Lower lobe of right lung (tissue), 2 donors: ENCODE data around the gene FTMT. TPM values are rescaled to one million over a fixed set of nuclear protein-coding genes. Genes with fewer than 3 reads are reported as not detected.

ENCODE experiments used
- ATAC-seq, 2 donors: fragments of 200-7000 bp; cut with Tn5 transposase; one replicate each; pipeline ENCODE4 v1.9.1; 2020 to 2022; ENCODE audit warnings: mild to moderate bottlenecking in 2 of 2, moderate library complexity in 2 of 2
- DNase-seq: peaks from one replicate; pipeline ENCODE4 v3.0.0-alpha.2; 2020
- H3K27ac ChIP-seq: fragments of 200-600 bp; one replicate; pipeline ENCODE4 v1.8.0; 2022
- H3K27me3 ChIP-seq: fragments of 200-600 bp; one replicate; pipeline ENCODE4 v1.8.0; 2022; ENCODE audit warnings: low read depth
- H3K36me3 ChIP-seq: fragments of 200-600 bp; one replicate; pipeline ENCODE4 v1.8.0; 2022; ENCODE audit warnings: mild to moderate bottlenecking
- H3K4me1 ChIP-seq: fragments of 200-600 bp; one replicate; pipeline ENCODE4 v1.8.0; 2022
- H3K4me3 ChIP-seq: fragments of 200-600 bp; one replicate; pipeline ENCODE4 v1.8.0; 2022; ENCODE audit warnings: mild to moderate bottlenecking
- H3K9me3 ChIP-seq: fragments of 200-600 bp; one replicate; pipeline ENCODE4 v1.8.0; 2022
- CTCF ChIP-seq: fragments of 200-600 bp; IDR thresholded peaks from one replicate; pipeline ENCODE4 v1.8.0; 2022; ENCODE audit warnings: antibody characterized with exemption, mild to moderate bottlenecking
- intact Hi-C: fragments of 100-400 bp; cut with DNase I; formaldehyde crosslinking; loops from one replicate; pipeline ENCODE4 v1.11.0; 2022
- total RNA-seq: library from RNA; stranded (reverse); fragmentation: NEBNext Ultra II Directional; extraction: Animal tissue kit (Norgen Biotek cat#: 25700); gene quantifications from one replicate; pipeline ENCODE4 v1.2.1, GENCODE V29; 2021
- donor health status: DM: no; HTN: yes; CAD: no; lungs with severe emphysema.

FTMT gene
- total RNA-seq, 1 donor from 2014 or later = not detected

- Histone ChIP-seq H3K27ac (no peak overlapping the region), H3K27me3 (no peaks in the 10 kb centered on the region), H3K9me3 (no peaks in the 10 kb centered on the region), H3K36me3 (no peaks in the 10 kb centered on the region), H3K4me3 (no peak overlapping the region), H3K4me1 (no peaks in the 10 kb centered on the region)
- ATAC-seq = no peak
- no peak for TF ChIP-seq CTCF
- intact Hi-C loops = no loop called here
- DNase-seq = no peak
Observed at GRCh38 chr5:121863753-121864285, 12.1 kb downstream of the FTMT start.

GRCh38 chr5:121867403-121867802 is 15.7 kb downstream of the FTMT start:
- ATAC-seq = no peak
- no peaks in the 10 kb centered on the region for H3K36me3 ChIP-seq
- intact Hi-C loops = no loop called here
- H3K4me1 ChIP-seq = no peaks in the 10 kb centered on the region
- no peak overlapping the region for H3K4me3 ChIP-seq
- no peaks in the 10 kb centered on the region for H3K9me3 ChIP-seq
- no peak for DNase-seq
- no peak for TF ChIP-seq CTCF
- no peak overlapping the region for H3K27ac ChIP-seq
- no peaks in the 10 kb centered on the region for H3K27me3 ChIP-seq

- Histone ChIP-seq H3K27me3 (no peaks in the 10 kb centered on the region), H3K36me3 (no peaks in the 10 kb centered on the region), H3K9me3 (no peaks in the 10 kb centered on the region), H3K27ac (no peak overlapping the region), H3K4me1 (no peaks in the 10 kb centered on the region), H3K4me3 (no peak overlapping the region)
- ATAC-seq (no peak), DNase-seq (no peak)
- TF ChIP-seq CTCF = no peak
- intact Hi-C loops = no loop called here
Observed at GRCh38 chr5:121870489-121870888, 18.8 kb downstream of the FTMT start.

- H3K4me3 ChIP-seq = no peak overlapping the region
- no peaks in the 10 kb centered on the region for H3K36me3 ChIP-seq
- no peaks in the 10 kb centered on the region for H3K27me3 ChIP-seq
- H3K4me1 ChIP-seq = no peaks in the 10 kb centered on the region
- DNase-seq = no peak
- intact Hi-C loops = no loop called here
- H3K27ac ChIP-seq = no peak overlapping the region
- TF ChIP-seq CTCF = no peak
- ATAC-seq = no peak
- H3K9me3 ChIP-seq = no peaks in the 10 kb centered on the region
Observed at GRCh38 chr5:121872856-121873255, 21.2 kb downstream of the FTMT start.

- Histone ChIP-seq H3K9me3 (no peaks in the 10 kb centered on the region), H3K27ac (no peak overlapping the region), H3K36me3 (no peaks in the 10 kb centered on the region), H3K4me3 (no peak overlapping the region), H3K27me3 (no peaks in the 10 kb centered on the region), H3K4me1 (no peaks in the 10 kb centered on the region)
- ATAC-seq (no peak), DNase-seq (no peak)
- intact Hi-C loops = no loop called here
- TF ChIP-seq CTCF = no peak
Observed at GRCh38 chr5:121873409-121873808, 21.7 kb downstream of the FTMT start.

GRCh38 chr5:121885630-121886029 is 33.9 kb downstream of the FTMT start:
- no peaks in the 10 kb centered on the region for H3K9me3 ChIP-seq
- intact Hi-C loops = no loop called here
- no peak for TF ChIP-seq CTCF
- H3K27me3 ChIP-seq = no peaks in the 10 kb centered on the region
- H3K4me1 ChIP-seq = no peaks in the 10 kb centered on the region
- no peak overlapping the region for H3K27ac ChIP-seq
- no peak for ATAC-seq
- H3K4me3 ChIP-seq = no peak overlapping the region
- no peak for DNase-seq
- no peaks in the 10 kb centered on the region for H3K36me3 ChIP-seq
